IMR-90 (cell line): ENCODE results near the gene ZNF879. TPM values are rescaled to one million over a fixed set of nuclear protein-coding genes. Genes with fewer than 3 reads are reported as not detected.

Source experiments
- ATAC-seq: fragments of 200-7000 bp; cut with Tn5 transposase; 2 replicates; pipeline ENCODE4 v1.9.1; 2020; ENCODE audit warnings: low read depth, mild to moderate bottlenecking, moderate library complexity
- BruUV-seq: library from RNA; stranded (reverse); fragments of 400-500 nt; replicated peaks from 2 replicates; lab custom pipeline; 2021; lab: Mats Ljungman, UMichigan
- CTCF ChIA-PET: fragments of 300-600 bp; formaldehyde crosslinking; extraction: SDS; loops from one replicate; lab custom pipeline; 2021; ENCODE audit warnings: antibody characterized with exemption; lab: Yijun Ruan, JAX
- POLR2A ChIA-PET: fragments of 300-600 bp; sonication (Branson Sonifier 250); formaldehyde crosslinking; loops from one replicate; lab custom pipeline; 2022; ENCODE audit warnings: antibody characterized with exemption; ENCODE audit not compliant: unreplicated experiment; lab: Charles Lee
- DNase-seq: peaks from one replicate; pipeline ENCODE4 v3.0.0; 2013
- H2AFZ ChIP-seq: replicated peaks from 2 replicates; pipeline ENCODE3; 2013; ENCODE audit warnings: low read length, mild to moderate bottlenecking; ENCODE audit not compliant: poor library complexity
- H2AK5ac ChIP-seq: 2 replicates; pipeline ENCODE4 v1.6.1; 2013; ENCODE audit warnings: low read depth, low read length, inconsistent platforms
- H2AK9ac ChIP-seq: replicated peaks from 2 replicates; pipeline ENCODE3; 2013; ENCODE audit warnings: mild to moderate bottlenecking, low read depth, low read length, moderate library complexity; ENCODE audit not compliant: poor library complexity
- H2BK120ac ChIP-seq: 2 replicates; pipeline ENCODE4 v1.6.1; 2013; ENCODE audit warnings: low read depth, low read length, inconsistent platforms
- H2BK15ac ChIP-seq: 3 replicates; pipeline ENCODE4 v1.6.1; 2013; ENCODE audit warnings: low read depth, low read length, inconsistent platforms
- H2BK20ac ChIP-seq: 2 replicates; pipeline ENCODE4 v1.6.1; 2013; ENCODE audit warnings: low read depth, mild to moderate bottlenecking, inconsistent platforms, low read length, moderate library complexity
- H2BK5ac ChIP-seq: 2 replicates; pipeline ENCODE4 v1.6.1; 2013; ENCODE audit warnings: mild to moderate bottlenecking, low read depth, low read length, inconsistent platforms; ENCODE audit not compliant: poor library complexity, severe bottlenecking
- H3K14ac ChIP-seq: replicated peaks from 2 replicates; pipeline ENCODE4 v1.6.1; 2013; ENCODE audit warnings: low read depth, low read length, inconsistent platforms
- H3K18ac ChIP-seq: 2 replicates; pipeline ENCODE4 v1.6.1; 2013; ENCODE audit warnings: low read depth, low read length, control low read depth
- H3K23ac ChIP-seq: 2 replicates; pipeline ENCODE4 v1.6.1; 2013; ENCODE audit warnings: low read depth, low read length, inconsistent platforms
- H3K27ac ChIP-seq: 2 replicates; pipeline ENCODE4 v1.5.1; 2013; ENCODE audit warnings: mild to moderate bottlenecking, control low read depth, low read length; ENCODE audit not compliant: insufficient read depth
- H3K27me3 ChIP-seq: 2 replicates; pipeline ENCODE4 v1.6.1; 2013; ENCODE audit warnings: low read length; ENCODE audit not compliant: control insufficient read depth, insufficient read depth
- H3K36me3 ChIP-seq: 2 replicates; pipeline ENCODE4 v1.6.1; 2013; ENCODE audit warnings: low read length, mixed read lengths; ENCODE audit not compliant: control insufficient read depth, insufficient read depth
- H3K4ac ChIP-seq: 2 replicates; pipeline ENCODE4 v1.6.1; 2013; ENCODE audit warnings: low read depth, low read length, inconsistent platforms
- H3K4me1 ChIP-seq: 2 replicates; pipeline ENCODE4 v1.6.1; 2013; ENCODE audit warnings: low read length, mixed read lengths; ENCODE audit not compliant: control insufficient read depth, insufficient read depth
- H3K4me2 ChIP-seq: 2 replicates; pipeline ENCODE4 v1.6.1; 2013; ENCODE audit warnings: low read depth, mild to moderate bottlenecking, control low read depth, low read length, moderate library complexity
- H3K4me3 ChIP-seq: 2 replicates; pipeline ENCODE4 v1.5.1; 2013; ENCODE audit warnings: low read depth, mild to moderate bottlenecking, control low read depth, low read length, moderate library complexity; ENCODE audit not compliant: insufficient read depth
- H3K56ac ChIP-seq: 2 replicates; pipeline ENCODE4 v1.6.1; 2013; ENCODE audit warnings: low read length, inconsistent platforms; ENCODE audit not compliant: insufficient read depth; ENCODE audit errors: extremely low read depth
- H3K79me1 ChIP-seq, 2 experiments: 2 replicates each; pipeline ENCODE4 v1.6.1; 2013; ENCODE audit warnings: low read length in 2 of 2, inconsistent platforms in 1 of 2, low read depth in 1 of 2
- H3K9ac ChIP-seq: 2 replicates; pipeline ENCODE4 v1.6.1; 2013; ENCODE audit warnings: low read depth, low read length, control low read depth
- H3K9me1 ChIP-seq: 2 replicates; pipeline ENCODE4 v1.6.1; 2013; ENCODE audit warnings: low read length, inconsistent platforms; ENCODE audit not compliant: insufficient read depth
- H3K9me3 ChIP-seq: 2 replicates; pipeline ENCODE4 v1.6.1; 2013; ENCODE audit warnings: low read length; ENCODE audit not compliant: control insufficient read depth, insufficient read depth
- H4K20me1 ChIP-seq: 2 replicates; pipeline ENCODE4 v1.6.1; 2013; ENCODE audit warnings: low read length, inconsistent platforms; ENCODE audit not compliant: insufficient read depth
- H4K5ac ChIP-seq: 2 replicates; pipeline ENCODE4 v1.6.1; 2013; ENCODE audit warnings: mild to moderate bottlenecking, low read depth, low read length, control low read depth
- H4K8ac ChIP-seq, 2 experiments: 2 replicates each; pipeline ENCODE4 v1.6.1; 2013; ENCODE audit warnings: low read depth in 2 of 2, low read length in 2 of 2, control low read depth in 1 of 2, inconsistent platforms in 1 of 2
- H4K91ac ChIP-seq: 2 replicates; pipeline ENCODE4 v1.6.1; 2013; ENCODE audit warnings: low read depth, low read length, inconsistent platforms; ENCODE audit not compliant: insufficient read depth
- BHLHE40 ChIP-seq: fragments of 150-350 bp; IDR thresholded peaks from 2 replicates; pipeline ENCODE4 v1.6.1; 2016; ENCODE audit warnings: mild to moderate bottlenecking, low read depth, low read length
- CEBPB ChIP-seq: IDR thresholded peaks from 2 replicates; pipeline ENCODE4 v1.6.1; 2012; ENCODE audit warnings: low read depth, low read length, improper control_type of control experiment
- CHD1 ChIP-seq: IDR thresholded peaks from 2 replicates; pipeline ENCODE4 v1.6.1; 2012; ENCODE audit warnings: low read depth, low read length, improper control_type of control experiment
- CTCF ChIP-seq: conservative IDR thresholded peaks from 2 replicates; pipeline ENCODE4 v1.5.1; 2012; ENCODE audit warnings: mild to moderate bottlenecking, low read depth, low read length, improper control_type of control experiment
- ELK1 ChIP-seq: fragments of 150-350 bp; IDR thresholded peaks from 2 replicates; pipeline ENCODE4 v1.6.1; 2016; ENCODE audit warnings: low read depth, mild to moderate bottlenecking, low read length, moderate library complexity, borderline replicate concordance
- FOS ChIP-seq: fragments of 150-350 bp; IDR thresholded peaks from 2 replicates; pipeline ENCODE4 v1.6.1; 2016; ENCODE audit warnings: low read depth, low read length
- MAFK ChIP-seq: IDR thresholded peaks from 2 replicates; pipeline ENCODE4 v1.6.1; 2012; ENCODE audit warnings: low read depth, low read length, improper control_type of control experiment
- MAZ ChIP-seq: IDR thresholded peaks from 2 replicates; pipeline ENCODE4 v1.6.1; 2012; ENCODE audit warnings: low read depth, mild to moderate bottlenecking, low read length, improper control_type of control experiment, moderate library complexity, borderline replicate concordance
- MXI1 ChIP-seq: IDR thresholded peaks from 2 replicates; pipeline ENCODE4 v1.6.1; 2012; ENCODE audit warnings: low read depth, mild to moderate bottlenecking, low read length, moderate library complexity, borderline replicate concordance
- NFE2L2 ChIP-seq: fragments of 150-350 bp; IDR thresholded peaks from 2 replicates; pipeline ENCODE4 v1.6.1; 2016; ENCODE audit warnings: low read depth, mild to moderate bottlenecking, low read length
- RAD21 ChIP-seq: IDR thresholded peaks from 2 replicates; pipeline ENCODE4 v1.6.1; 2012; ENCODE audit warnings: low read length, improper control_type of control experiment
- RCOR1 ChIP-seq: IDR thresholded peaks from 2 replicates; pipeline ENCODE4 v1.6.1; 2012; ENCODE audit warnings: mild to moderate bottlenecking, low read length, improper control_type of control experiment; ENCODE audit not compliant: insufficient replicate concordance
- RFX5 ChIP-seq: IDR thresholded peaks from 2 replicates; pipeline ENCODE4 v1.8.0; 2012; ENCODE audit warnings: low read depth, mild to moderate bottlenecking, low read length, moderate library complexity
- USF2 ChIP-seq: fragments of 150-350 bp; IDR thresholded peaks from 2 replicates; pipeline ENCODE4 v1.6.1; 2017; ENCODE audit warnings: mild to moderate bottlenecking, antibody characterized with exemption, low read length, low read depth
- WGBS, 2 experiments: methylation state at CpG; one replicate each; pipeline versions ENCODE4 v1.1.5 to v1.1.7; 2013; ENCODE audit warnings: missing lambda C conversion rate in 2 of 2; ENCODE audit not compliant: insufficient read length in 1 of 2; ENCODE audit errors: extremely low coverage in 2 of 2; 5-methylcytosine and 5-hydroxymethylcytosine counted together
- dilution Hi-C: fragments of 300-500 bp; cut with HindIII; formaldehyde crosslinking; loops from one replicate; pipeline ENCODE4 v1.14.3; 2018; ENCODE audit warnings: low sequenced_read_pairs; ENCODE audit not compliant: unreplicated experiment
- in situ Hi-C: fragments of 300-500 bp; cut with MboI; formaldehyde crosslinking; loops from 3 replicates; pipeline ENCODE4 v1.14.3; 2019; ENCODE audit warnings: low sequenced_read_pairs, inconsistent platforms, mixed read lengths
- intact Hi-C: fragments of 100-400 bp; cut with micrococcal nuclease; formaldehyde crosslinking; loops from 2 replicates; pipeline ENCODE4 v1.10.0; 2022
- polyA plus RNA-seq, 3 experiments: library from polyadenylated mRNA; depleted of rRNA; stranded (reverse); fragments of >200 nt; gene quantifications; 2 replicates each; pipeline ENCODE4 v1.2.3, GENCODE V29; 2012; ENCODE audit warnings: low replicate concordance in 1 of 3
- total RNA-seq: library from RNA; depleted of rRNA; stranded (reverse); fragments of >200 nt; gene quantifications from 2 replicates; pipeline ENCODE4 v1.2.3, GENCODE V29; 2012

Gene ZNF879
- total and polyA plus RNA-seq, 2 of the 4 experiments (the other 2 are of a cell fraction): 1.4 to 3.4 TPM

- in situ Hi-C loops: no loop called here
- Histone ChIP-seq H4K91ac (no peak overlapping the region), H3K36me3 (peaks cover 17% of the 10 kb centered on the region), H2BK15ac (no peak overlapping the region), H3K9me1 (no peaks in the 10 kb centered on the region), H3K9me3 (peaks cover 55% of the 10 kb centered on the region), H2AFZ (no peak overlapping the region), H3K4ac (no peak overlapping the region), H3K56ac (no peak overlapping the region), H4K20me1 (no peaks in the 10 kb centered on the region), H2BK20ac (no peak overlapping the region), H4K5ac (no peak overlapping the region), H3K4me1 (no peaks in the 10 kb centered on the region), H4K8ac (no peak overlapping the region), H3K9ac (no peak overlapping the region), H3K18ac (no peak overlapping the region), H3K14ac (no peak overlapping the region), H3K79me1 (no peaks in the 10 kb centered on the region), H2AK9ac (no peak overlapping the region), H2BK120ac (no peak overlapping the region), H3K23ac (no peak overlapping the region), H3K27me3 (no peaks in the 10 kb centered on the region), H2BK5ac (no peak overlapping the region), H3K27ac (no peak overlapping the region), H2AK5ac (no peak overlapping the region), H3K4me3 (no peak overlapping the region), H3K4me2 (no peak overlapping the region)
- no TSS peak for BruUV-seq
- no CpG with 5 or more reads among the region's 7 CpGs for WGBS, 2 experiments
- DNase-seq (no peak), ATAC-seq (no peak)
- intact Hi-C loops: no loop called here
- TF ChIP-seq CEBPB (no peak), MAZ (no peak), CHD1 (no peak), RFX5 (no peak), BHLHE40 (no peak), ELK1 (no peak), MAFK (no peak), USF2 (no peak), RAD21 (no peak), CTCF (no peak), FOS (no peak), NFE2L2 (no peak), MXI1 (no peak), RCOR1 (no peak)
- CTCF ChIA-PET: no interaction called here
- POLR2A ChIA-PET: no interaction called here
- dilution Hi-C loops: no loop called here
Observed at GRCh38 chr5:179033004-179033580, 9.5 kb downstream of the ZNF879 start.
